ENCODE measurements around the gene RBMS3.
"Not testable (repeated sequence)": the region's sequence is repeated elsewhere in the genome, so short reads cannot be mapped to it uniquely, and the experiment has no call there.

RBMS3 gene

GRCh38 chr3:29440413-29441305 is 159.8 kb downstream of the RBMS3 start:
- DNase-seq: no peak

GRCh38 chr3:29441422-29441821 is 160.6 kb downstream of the RBMS3 start:
- DNase-seq: no peak

GRCh38 chr3:29447946-29448627 is 167.2 kb downstream of the RBMS3 start:
- DNase-seq: no peak

GRCh38 chr3:29451920-29452319 is 171.0 kb downstream of the RBMS3 start:
- no peak for DNase-seq

GRCh38 chr3:29452934-29453283 is 172.0 kb downstream of the RBMS3 start:
- DNase-seq: no peak

- DNase-seq: no peak
Measured at GRCh38 chr3:29453284-29454001, 172.6 kb downstream of the RBMS3 start.

- DNase-seq: no peak
Measured at GRCh38 chr3:29454161-29454611, 173.3 kb downstream of the RBMS3 start.

- no peak for DNase-seq
Measured at GRCh38 chr3:29456901-29457300, 176.0 kb downstream of the RBMS3 start.

GRCh38 chr3:29463304-29463703 is 182.4 kb downstream of the RBMS3 start:
- DNase-seq: no peak

- DNase-seq: no peak
Measured at GRCh38 chr3:29465836-29466235, 185.0 kb downstream of the RBMS3 start.

- DNase-seq: no peak
Measured at GRCh38 chr3:29466442-29466841, 185.6 kb downstream of the RBMS3 start.

GRCh38 chr3:29468187-29468586 is 187.3 kb downstream of the RBMS3 start:
- DNase-seq: no peak

GRCh38 chr3:29473481-29474170 is 192.8 kb downstream of the RBMS3 start:
- DNase-seq: not testable (repeated sequence)

GRCh38 chr3:29475305-29475840 is 194.5 kb downstream of the RBMS3 start:
- no peak for DNase-seq

GRCh38 chr3:29475854-29476253 is 195.0 kb downstream of the RBMS3 start:
- no peak for DNase-seq

GRCh38 chr3:29478611-29479010 is 197.7 kb downstream of the RBMS3 start:
- no peak for DNase-seq

GRCh38 chr3:29481249-29481648 is 200.4 kb downstream of the RBMS3 start:
- no peak for DNase-seq

- DNase-seq: no peak
Measured at GRCh38 chr3:29481969-29482767, 201.3 kb downstream of the RBMS3 start.

GRCh38 chr3:29484633-29485032 is 203.8 kb downstream of the RBMS3 start:
- DNase-seq: no peak

- DNase-seq: no peak
Measured at GRCh38 chr3:29486096-29486495, 205.2 kb downstream of the RBMS3 start.

- DNase-seq: no peak
Measured at GRCh38 chr3:29486917-29487316, 206.0 kb downstream of the RBMS3 start.

- no peak for DNase-seq
Measured at GRCh38 chr3:29488922-29489321, 208.1 kb downstream of the RBMS3 start.

Data from T-helper 1 cell (primary cell).